Natural killer cell (primary cell): ENCODE measurements around the gene SLC6A13. TPM values are rescaled to one million over a fixed set of nuclear protein-coding genes. Genes with fewer than 3 reads are reported as not detected.

Experiments
- ATAC-seq, 3 donors: fragments of 150-1000 bp in 2 of 3; fragments of 200-7000 bp in 1 of 3; cut with Tn5 transposase; 1 replicate in 1 of 3; 2 replicates in 2 of 3; pipeline ENCODE4 v1.10.0; 2021; ENCODE audit warnings: mild to moderate bottlenecking in 2 of 3, moderate library complexity in 2 of 3
- DNase-seq, 2 donors: peaks; one replicate each; pipeline versions ENCODE4 v3.0.0 to v3.0.0-alpha.2; 2013 to 2021; ENCODE audit warnings: mixed read lengths in 1 of 2
- H3K27ac ChIP-seq: one replicate; pipeline ENCODE4 v1.5.1; 2013; ENCODE audit warnings: mild to moderate bottlenecking, low read length
- H3K27me3 ChIP-seq: one replicate; pipeline ENCODE4 v1.6.1; 2013; ENCODE audit warnings: low read length; ENCODE audit not compliant: control insufficient read depth, insufficient read depth
- H3K36me3 ChIP-seq: one replicate; pipeline ENCODE4 v1.6.1; 2013; ENCODE audit warnings: low read length; ENCODE audit not compliant: control insufficient read depth, insufficient read depth
- H3K4me1 ChIP-seq: one replicate; pipeline ENCODE4 v1.6.1; 2013; ENCODE audit warnings: low read length; ENCODE audit not compliant: control insufficient read depth, insufficient read depth
- H3K4me3 ChIP-seq: one replicate; pipeline ENCODE4 v1.5.1; 2013; ENCODE audit warnings: low read length
- H3K9me3 ChIP-seq: one replicate; pipeline ENCODE4 v1.6.1; 2013; ENCODE audit warnings: low read length; ENCODE audit not compliant: control insufficient read depth, insufficient read depth
- H3K27ac Mint-ChIP-seq, 2 donors: one replicate each; pipeline ENCODE4 v1.8.0; 2022; ENCODE audit warnings: mild to moderate bottlenecking in 2 of 2, mixed read lengths in 2 of 2, moderate library complexity in 1 of 2
- H3K27me3 Mint-ChIP-seq, 2 donors: one replicate each; pipeline ENCODE4 v1.8.0; 2022; ENCODE audit warnings: low read depth in 2 of 2, mixed read lengths in 2 of 2
- H3K36me3 Mint-ChIP-seq: one replicate; pipeline ENCODE4 v1.8.0; 2022; ENCODE audit warnings: mixed read lengths
- H3K4me1 Mint-ChIP-seq, 2 donors: one replicate each; pipeline ENCODE4 v1.8.0; 2022; ENCODE audit warnings: mixed read lengths in 2 of 2
- H3K4me3 Mint-ChIP-seq: one replicate; pipeline ENCODE4 v1.8.0; 2022; ENCODE audit warnings: mild to moderate bottlenecking, moderate library complexity, mixed read lengths
- H3K9me3 Mint-ChIP-seq, 2 donors: one replicate each; pipeline ENCODE4 v1.8.0; 2022; ENCODE audit warnings: mixed read lengths in 2 of 2
- CTCF ChIP-seq: fragments of 200-600 bp; IDR thresholded peaks from one replicate; pipeline ENCODE4 v1.8.0; 2022; ENCODE audit warnings: antibody characterized with exemption
- WGBS: methylation state at CpG from one replicate; pipeline ENCODE4 v1.1.7; 2013; ENCODE audit warnings: missing lambda C conversion rate; ENCODE audit not compliant: insufficient coverage; 5-methylcytosine and 5-hydroxymethylcytosine counted together
- intact Hi-C: fragments of 100-400 bp; cut with micrococcal nuclease; formaldehyde crosslinking; loops from one replicate; pipeline ENCODE4 v1.14.2; 2022
- total RNA-seq, 4 donors: library from RNA; stranded (reverse); fragments of 120-200 nt in 1 of 4; gene quantifications; one replicate each; pipeline versions ENCODE4 v1.2.3 to v1.2.4, GENCODE V29; 2013 to 2022

The SLC6A13 gene
- total RNA-seq, 3 donors from 2014 or later (not counting 1 experiment from before 2014, with no cell fraction given), result 0.79 to 2.2 TPM; not detected in 1

- no peaks in the 10 kb centered on the region for H3K36me3 Mint-ChIP-seq
- no peak for TF ChIP-seq CTCF
- no peak overlapping the region for H3K4me3 ChIP-seq
Observed at GRCh38 chr12:212415-212714, 50.3 kb downstream of the SLC6A13 start.

GRCh38 chr12:211639-212414 is 50.8 kb downstream of the SLC6A13 start:
- H3K4me3 ChIP-seq, result no peak overlapping the region
- H3K27ac Mint-ChIP-seq, result no peak overlapping the region
- ATAC-seq (no peak), DNase-seq (no peak)
- H3K9me3 ChIP-seq, result no peaks in the 10 kb centered on the region
- no peaks in the 10 kb centered on the region for H3K36me3 Mint-ChIP-seq
- peaks cover 5 to 9% of the 10 kb centered on the region in 2 donors for H3K4me1 Mint-ChIP-seq
- H3K9me3 Mint-ChIP-seq, result no peaks in the 10 kb centered on the region
- H3K4me3 Mint-ChIP-seq, result no peak overlapping the region
- H3K4me1 ChIP-seq, result peaks cover 9% of the 10 kb centered on the region
- TF ChIP-seq CTCF, result no peak
- no peaks in the 10 kb centered on the region for H3K36me3 ChIP-seq
- WGBS, result 81% methylated on average over 16 of the region's 16 CpGs
- intact Hi-C loops, result no loop called here
- peaks cover 30 to 43% of the 10 kb centered on the region in 2 donors for H3K27me3 Mint-ChIP-seq
- H3K27ac ChIP-seq, result no peak overlapping the region
- H3K27me3 ChIP-seq, result no peaks in the 10 kb centered on the region

More at GRCh38 chr12:212415-212714, 50.3 kb downstream of the SLC6A13 start:
- Histone ChIP-seq H3K27ac (no peak overlapping the region), H3K27me3 (no peaks in the 10 kb centered on the region), H3K36me3 (no peaks in the 10 kb centered on the region), H3K4me1 (peaks cover 9% of the 10 kb centered on the region), H3K9me3 (no peaks in the 10 kb centered on the region)
- intact Hi-C loops, result no loop called here
- Mint-ChIP-seq H3K27ac (no peak overlapping the region), H3K4me3 (no peak overlapping the region), H3K27me3 (peaks cover 28 to 38% of the 10 kb centered on the region in 2 donors), H3K4me1 (peaks cover 5 to 9% of the 10 kb centered on the region in 2 donors), H3K9me3 (no peaks in the 10 kb centered on the region)
- no peak for DNase-seq
- WGBS, result 39% methylated on average over 8 of the region's 8 CpGs
- ATAC-seq, result no peak

GRCh38 chr12:211142-211465 is 51.5 kb downstream of the SLC6A13 start:
- Mint-ChIP-seq H3K27me3 (peaks cover 32 to 51% of the 10 kb centered on the region in 2 donors), H3K27ac (no peak overlapping the region)

More at GRCh38 chr12:211142-211465, 51.5 kb downstream of the SLC6A13 start:
- Mint-ChIP-seq H3K9me3 (no peaks in the 10 kb centered on the region), H3K36me3 (no peaks in the 10 kb centered on the region), H3K4me3 (no peak overlapping the region), H3K4me1 (peaks cover 5 to 9% of the 10 kb centered on the region in 2 donors)
- no peak overlapping the region for H3K4me3 ChIP-seq
- intact Hi-C loops, result no loop called here
- TF ChIP-seq CTCF, result no peak
- no peaks in the 10 kb centered on the region for H3K36me3 ChIP-seq
- no peak for ATAC-seq
- H3K27me3 ChIP-seq, result no peaks in the 10 kb centered on the region
- H3K27ac ChIP-seq, result no peak overlapping the region
- peaks cover 9% of the 10 kb centered on the region for H3K4me1 ChIP-seq
- WGBS, result 86% methylated on average over 3 of the region's 3 CpGs
- DNase-seq, result no peak
- H3K9me3 ChIP-seq, result no peaks in the 10 kb centered on the region
